DMS 273 (cell line): ENCODE measurements around the gene CLCA4.

Experiments used
- DNase-seq: peaks from one replicate; lab custom pipeline; 2025; ENCODE audit not compliant: unreplicated experiment; lab: John Stamatoyannopoulos, UW

Gene CLCA4

GRCh38 chr1:86546787-86547221 is at the start of gene CLCA4:
CLCA4 (plus strand) TSS chr1:86547078; CDS start chr1:86547120, 42 bp downstream.
- no peak for DNase-seq

DNA sequence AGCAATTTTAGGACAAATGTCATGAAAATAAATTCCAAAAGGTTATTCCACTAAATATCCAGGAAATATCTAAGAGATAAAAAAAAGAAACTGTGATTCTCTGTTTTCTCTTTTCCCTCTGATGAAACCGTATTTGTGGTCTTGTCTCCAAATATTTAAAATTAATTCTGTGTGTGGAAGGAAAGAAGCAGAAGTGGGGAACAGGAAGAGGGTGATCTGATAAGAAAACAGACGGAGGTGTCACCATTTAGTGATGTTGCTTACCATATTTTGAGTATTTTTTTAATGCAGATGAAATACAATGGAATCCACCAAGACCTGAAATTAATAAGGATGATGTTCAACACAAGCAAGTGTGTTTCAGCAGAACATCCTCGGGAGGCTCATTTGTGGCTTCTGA is 48.6 kb upstream of the CLCA4 start:
- DNase-seq: no peak

- DNase-seq: peak; percentile 82
Observed at GRCh38 chr1:86499987-86500593, 46.8 kb upstream of the CLCA4 start.

DNA sequence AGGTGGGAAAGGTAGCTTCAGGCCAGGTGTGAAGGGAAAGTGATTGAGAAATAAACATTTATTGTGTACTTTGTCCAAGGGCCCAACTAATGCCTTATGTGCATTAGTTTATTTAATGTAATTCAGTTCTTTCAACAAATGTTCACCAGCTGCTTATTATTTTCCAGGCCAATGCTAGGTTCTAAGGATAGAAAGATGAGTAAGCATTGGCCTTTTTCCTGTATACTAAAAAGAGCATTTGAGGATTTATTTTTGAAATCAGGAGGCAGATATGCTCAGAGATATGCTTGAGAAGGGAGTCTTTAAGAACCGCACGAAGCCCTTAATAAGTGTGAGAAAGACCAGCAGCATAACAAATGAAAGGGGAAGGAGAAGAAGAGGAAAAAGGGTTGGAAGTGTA is 46.2 kb upstream of the CLCA4 start:
- no peak for DNase-seq

- DNase-seq: peak; percentile 26
Observed at GRCh38 chr1:86502125-86502646, 44.7 kb upstream of the CLCA4 start.

DNA sequence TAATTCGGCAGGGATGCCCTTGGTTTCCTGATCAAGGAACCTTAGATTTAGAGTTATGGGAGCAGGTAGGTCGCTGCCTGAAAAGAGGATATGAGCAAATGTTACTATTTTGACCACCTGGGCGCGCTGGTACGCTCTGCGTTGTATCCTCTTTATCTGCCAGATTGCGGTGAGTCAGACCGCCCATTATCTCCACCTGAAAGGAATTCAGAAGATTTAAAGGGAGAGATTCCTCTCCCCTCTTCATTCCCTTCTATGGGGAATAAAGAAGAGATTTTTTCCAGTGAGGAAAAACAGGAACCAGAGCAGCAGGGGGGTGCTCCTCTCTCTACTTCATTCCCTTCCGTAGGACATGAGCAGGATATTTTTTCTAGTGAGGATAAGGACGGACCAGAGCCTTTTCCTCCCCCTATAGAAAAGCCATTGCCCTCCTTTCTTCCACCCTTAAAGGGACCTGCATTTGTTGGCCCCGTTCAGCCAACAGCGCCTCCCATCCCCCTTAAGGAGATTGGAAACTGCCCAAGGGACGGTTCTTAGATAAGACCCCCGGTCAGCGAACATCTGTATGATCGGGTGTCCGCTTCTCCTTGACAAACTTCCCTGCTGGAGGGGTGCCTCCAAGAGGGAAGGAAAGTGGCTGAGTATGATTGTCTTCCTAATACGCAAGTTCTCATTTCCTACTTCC is 44.0 kb upstream of the CLCA4 start:
- no peak for DNase-seq

- peak; percentile 19 for DNase-seq
Observed at GRCh38 chr1:86503406-86504136, 43.3 kb upstream of the CLCA4 start.

GRCh38 chr1:86504137-86504479 is 42.8 kb upstream of the CLCA4 start:
- DNase-seq: no peak

- DNase-seq: no peak
Observed at GRCh38 chr1:86504895-86505563, 41.8 kb upstream of the CLCA4 start.

- DNase-seq: no peak
Observed at GRCh38 chr1:86505564-86505902, 41.3 kb upstream of the CLCA4 start.

- DNase-seq: peak; percentile 19
Observed at GRCh38 chr1:86507935-86508582, 38.8 kb upstream of the CLCA4 start.

DNA sequence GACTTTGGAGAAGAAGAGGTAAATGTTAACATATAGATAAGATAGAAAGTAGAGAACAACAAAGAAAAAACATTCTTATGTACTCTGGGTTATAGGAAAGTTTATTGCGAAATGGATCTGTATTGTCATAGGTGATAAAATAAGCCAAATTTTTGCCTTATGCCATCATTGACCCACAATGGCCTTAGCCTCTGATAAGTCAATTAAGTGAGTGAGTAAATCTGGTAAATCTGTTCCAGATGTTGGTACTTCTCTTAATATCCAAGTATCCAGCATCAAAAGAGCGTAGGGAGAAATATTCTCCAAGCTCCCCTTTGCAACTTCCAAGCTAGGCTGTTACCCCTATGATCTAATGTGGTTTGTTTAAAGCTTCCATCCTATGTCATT is 38.3 kb upstream of the CLCA4 start:
- DNase-seq: no peak

GRCh38 chr1:86515597-86515996 is 31.3 kb upstream of the CLCA4 start:
- DNase-seq: peak; percentile 24

- DNase-seq: no peak
Observed at GRCh38 chr1:86516335-86516734, 30.5 kb upstream of the CLCA4 start.

- DNase-seq: no peak
Observed at GRCh38 chr1:86517336-86517735, 29.5 kb upstream of the CLCA4 start.

GRCh38 chr1:86520789-86521521 is 25.9 kb upstream of the CLCA4 start:
- no peak for DNase-seq

GRCh38 chr1:86521522-86521891 is 25.4 kb upstream of the CLCA4 start:
- no peak for DNase-seq

DNA sequence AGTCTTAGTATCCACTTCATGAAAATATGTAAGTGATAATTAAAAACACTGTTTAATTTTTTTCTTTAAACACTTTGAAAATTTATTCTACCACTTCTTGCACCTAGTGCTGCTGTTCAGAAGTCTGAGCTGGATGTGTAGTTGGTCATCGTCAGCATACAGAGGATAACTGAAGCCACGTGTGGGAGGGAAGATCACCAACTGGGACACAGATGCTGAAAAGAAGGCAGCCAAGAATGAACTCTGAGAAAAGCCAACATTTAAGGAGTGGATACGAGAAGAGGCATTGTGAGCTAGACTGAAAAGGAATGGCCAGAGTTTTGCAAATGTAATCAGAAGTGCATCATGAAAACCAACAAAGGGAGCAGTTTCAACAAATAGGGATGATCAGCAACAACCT is 24.6 kb upstream of the CLCA4 start:
- DNase-seq: no peak

DNA sequence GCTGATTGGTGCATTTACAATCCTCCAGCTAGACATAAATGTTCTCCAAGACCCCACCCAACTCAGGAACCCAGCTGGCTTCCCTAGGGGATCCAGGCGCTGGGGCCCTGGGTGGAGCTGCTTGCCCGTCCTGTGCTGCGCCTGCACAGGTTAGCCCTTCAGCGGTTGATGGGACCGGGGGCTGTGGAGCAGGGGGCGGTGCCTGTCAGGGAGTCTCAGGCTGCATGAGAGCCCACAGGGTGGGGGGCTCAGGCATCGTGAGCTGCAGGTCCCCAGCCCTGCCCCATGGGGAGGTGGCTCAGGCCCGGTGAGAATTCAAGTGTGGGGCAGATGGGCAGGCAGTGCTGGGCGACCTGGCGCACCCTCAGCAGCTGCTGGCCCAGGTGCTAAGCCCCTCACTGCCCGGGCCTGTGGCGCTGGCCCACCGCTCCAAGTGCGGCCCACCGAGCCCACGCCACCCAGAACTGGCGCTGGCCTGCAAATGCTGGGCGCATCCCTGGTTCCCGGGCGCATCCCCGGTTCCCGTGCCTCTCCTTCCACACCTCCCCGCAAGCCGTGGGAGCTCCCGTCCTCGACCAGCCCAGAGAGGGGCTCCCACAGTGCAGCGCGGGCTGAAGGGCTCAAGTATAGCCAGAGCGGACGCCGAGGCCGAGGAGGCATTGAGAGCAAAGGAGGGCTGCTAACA is 23.1 kb upstream of the CLCA4 start:
- DNase-seq: no peak

DNA sequence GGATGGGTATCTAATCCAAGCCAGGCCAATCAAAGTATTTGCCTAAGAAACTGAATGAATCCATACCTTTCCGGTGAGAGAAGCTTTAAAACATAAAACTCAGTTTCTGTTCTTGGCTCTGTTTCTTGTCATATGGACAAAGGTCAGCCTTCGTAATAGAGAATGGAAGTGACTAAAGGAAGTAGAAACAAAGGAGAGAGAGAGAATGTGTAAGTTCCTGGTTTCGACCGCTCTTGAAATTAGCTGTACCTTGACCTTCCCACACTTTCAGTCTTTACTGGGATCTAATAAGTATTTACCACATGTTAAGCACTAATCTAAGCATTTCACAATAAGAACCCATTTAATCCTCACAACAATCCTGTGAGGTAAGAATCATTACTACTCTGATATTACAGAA is 19.6 kb upstream of the CLCA4 start:
- no peak for DNase-seq
